ENCODE measurements around the gene LARP7.

DNA sequence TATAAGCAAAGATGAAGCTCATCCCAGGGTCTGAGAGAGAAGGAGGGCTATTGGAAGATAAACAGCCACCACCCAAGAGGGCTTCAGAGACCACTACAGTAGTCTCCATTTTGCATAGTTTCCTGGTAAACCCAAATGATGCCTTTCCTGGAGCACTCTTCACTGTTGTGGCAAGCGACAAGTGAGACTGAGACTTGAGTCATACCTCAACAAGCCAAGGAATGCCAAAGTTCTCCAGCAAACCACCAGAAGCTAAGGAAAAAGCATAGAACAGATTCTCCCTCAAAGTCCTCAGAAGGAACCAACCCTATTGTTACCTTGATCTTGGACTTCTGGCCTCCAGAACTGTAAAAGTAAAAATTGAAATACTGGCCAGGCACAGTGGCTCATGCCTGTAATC lies 65.9 kb downstream of the LARP7 start:
- TF ChIP-seq, protein P1, sequence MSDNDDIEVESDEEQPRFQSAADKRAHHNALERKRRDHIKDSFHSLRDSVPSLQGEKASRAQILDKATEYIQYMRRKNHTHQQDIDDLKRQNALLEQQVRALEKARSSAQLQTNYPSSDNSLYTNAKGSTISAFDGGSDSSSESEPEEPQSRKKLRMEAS (IDR thresholded peaks at IDR 0.05), result no peak
- TF ChIP-seq CEBPB (IDR thresholded peaks at IDR 0.05), result no peak
- TF ChIP-seq ZBTB7A (IDR thresholded peaks at IDR 0.05; ENCODE audit: low read depth), result no peak
- TF ChIP-seq, protein P2, sequence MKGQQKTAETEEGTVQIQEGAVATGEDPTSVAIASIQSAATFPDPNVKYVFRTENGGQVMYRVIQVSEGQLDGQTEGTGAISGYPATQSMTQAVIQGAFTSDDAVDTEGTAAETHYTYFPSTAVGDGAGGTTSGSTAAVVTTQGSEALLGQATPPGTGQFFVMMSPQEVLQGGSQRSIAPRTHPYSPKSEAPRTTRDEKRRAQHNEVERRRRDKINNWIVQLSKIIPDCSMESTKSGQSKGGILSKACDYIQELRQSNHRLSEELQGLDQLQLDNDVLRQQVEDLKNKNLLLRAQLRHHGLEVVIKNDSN (IDR thresholded peaks at IDR 0.05), result no peak
- no peak for TF ChIP-seq EP300 (IDR thresholded peaks at IDR 0.05; ENCODE audit: borderline replicate concordance)
- TF ChIP-seq FOXM1 (IDR thresholded peaks at IDR 0.05; ENCODE audit: borderline replicate concordance, low read depth), result no peak
- TF ChIP-seq EGR1 (IDR thresholded peaks at IDR 0.05), result no peak
- TF ChIP-seq, protein P3, sequence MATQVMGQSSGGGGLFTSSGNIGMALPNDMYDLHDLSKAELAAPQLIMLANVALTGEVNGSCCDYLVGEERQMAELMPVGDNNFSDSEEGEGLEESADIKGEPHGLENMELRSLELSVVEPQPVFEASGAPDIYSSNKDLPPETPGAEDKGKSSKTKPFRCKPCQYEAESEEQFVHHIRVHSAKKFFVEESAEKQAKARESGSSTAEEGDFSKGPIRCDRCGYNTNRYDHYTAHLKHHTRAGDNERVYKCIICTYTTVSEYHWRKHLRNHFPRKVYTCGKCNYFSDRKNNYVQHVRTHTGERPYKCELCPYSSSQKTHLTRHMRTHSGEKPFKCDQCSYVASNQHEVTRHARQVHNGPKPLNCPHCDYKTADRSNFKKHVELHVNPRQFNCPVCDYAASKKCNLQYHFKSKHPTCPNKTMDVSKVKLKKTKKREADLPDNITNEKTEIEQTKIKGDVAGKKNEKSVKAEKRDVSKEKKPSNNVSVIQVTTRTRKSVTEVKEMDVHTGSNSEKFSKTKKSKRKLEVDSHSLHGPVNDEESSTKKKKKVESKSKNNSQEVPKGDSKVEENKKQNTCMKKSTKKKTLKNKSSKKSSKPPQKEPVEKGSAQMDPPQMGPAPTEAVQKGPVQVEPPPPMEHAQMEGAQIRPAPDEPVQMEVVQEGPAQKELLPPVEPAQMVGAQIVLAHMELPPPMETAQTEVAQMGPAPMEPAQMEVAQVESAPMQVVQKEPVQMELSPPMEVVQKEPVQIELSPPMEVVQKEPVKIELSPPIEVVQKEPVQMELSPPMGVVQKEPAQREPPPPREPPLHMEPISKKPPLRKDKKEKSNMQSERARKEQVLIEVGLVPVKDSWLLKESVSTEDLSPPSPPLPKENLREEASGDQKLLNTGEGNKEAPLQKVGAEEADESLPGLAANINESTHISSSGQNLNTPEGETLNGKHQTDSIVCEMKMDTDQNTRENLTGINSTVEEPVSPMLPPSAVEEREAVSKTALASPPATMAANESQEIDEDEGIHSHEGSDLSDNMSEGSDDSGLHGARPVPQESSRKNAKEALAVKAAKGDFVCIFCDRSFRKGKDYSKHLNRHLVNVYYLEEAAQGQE (IDR thresholded peaks at IDR 0.05; ENCODE audit: low read depth), result no peak
- no peak for TF ChIP-seq TAF1 (IDR thresholded peaks at IDR 0.05; ENCODE audit: low read depth)
- no peak for TF ChIP-seq YY1 (IDR thresholded peaks at IDR 0.05; ENCODE audit: low read depth)
- TF ChIP-seq NFIC (IDR thresholded peaks at IDR 0.05), result no peak
